OCI-LY7 (cell line): ENCODE results near the gene DNER. TPM values are rescaled to one million over a fixed set of nuclear protein-coding genes. Genes with fewer than 3 reads are reported as not detected.

Experiments used
- BruUV-seq: library from RNA; stranded (reverse); fragments of 400-500 nt; replicated peaks from 2 replicates; lab custom pipeline; 2021; lab: Mats Ljungman, UMichigan
- CTCF ChIA-PET: fragments of 300-600 bp; sonication (Branson Sonifier 250); formaldehyde crosslinking; loops from one replicate; lab custom pipeline; 2022; ENCODE audit warnings: antibody characterized with exemption; ENCODE audit not compliant: unreplicated experiment; lab: Charles Lee
- POLR2A ChIA-PET: fragments of 300-600 bp; sonication (Branson Sonifier 250); formaldehyde crosslinking; loops from one replicate; lab custom pipeline; 2022; ENCODE audit warnings: antibody characterized with exemption; lab: Charles Lee
- DNase-seq: peaks from one replicate; pipeline ENCODE4 v3.0.0-alpha.2; 2015; ENCODE audit warnings: low spot score
- H2AFZ ChIP-seq: fragments of 200-600 bp; sonication (generic), shearing (Covaris generic); 2 replicates; pipeline ENCODE4 v1.6.1; 2014; ENCODE audit warnings: mild to moderate bottlenecking, antibody characterized with exemption, low read length, moderate library complexity
- H3K27ac ChIP-seq: fragments of 200-600 bp; sonication (generic); 2 replicates; pipeline ENCODE4 v1.5.1; 2014; ENCODE audit warnings: mixed run types, low read depth, mild to moderate bottlenecking, moderate library complexity, low read length, inconsistent platforms; ENCODE audit not compliant: poor library complexity, severe bottlenecking
- H3K36me3 ChIP-seq: fragments of 200-600 bp; sonication (generic); 2 replicates; pipeline ENCODE4 v1.6.1; 2014; ENCODE audit warnings: mild to moderate bottlenecking, antibody characterized with exemption, low read length, moderate library complexity, mixed read lengths; ENCODE audit not compliant: insufficient read depth
- H3K4me1 ChIP-seq: fragments of 200-600 bp; sonication (generic); 2 replicates; pipeline ENCODE4 v1.5.1; 2014; ENCODE audit warnings: mild to moderate bottlenecking, low read length; ENCODE audit not compliant: insufficient read depth, poor library complexity, severe bottlenecking
- H3K4me2 ChIP-seq: fragments of 200-600 bp; sonication (generic); 2 replicates; pipeline ENCODE4 v1.6.1; 2014; ENCODE audit warnings: mild to moderate bottlenecking, low read length
- H3K4me3 ChIP-seq: fragments of 200-600 bp; sonication (generic); 2 replicates; pipeline ENCODE4 v1.5.1; 2014; ENCODE audit warnings: mild to moderate bottlenecking, low read depth, low read length; ENCODE audit not compliant: poor library complexity, severe bottlenecking
- H3K79me2 ChIP-seq: fragments of 200-600 bp; sonication (generic); 2 replicates; pipeline ENCODE4 v1.6.1; 2016; ENCODE audit warnings: low read depth, mild to moderate bottlenecking, low read length, moderate library complexity, mixed read lengths; ENCODE audit not compliant: insufficient read depth
- H3K9me2 ChIP-seq: fragments of 200-600 bp; sonication (generic); 2 replicates; pipeline ENCODE4 v1.6.1; 2016; ENCODE audit warnings: mild to moderate bottlenecking, low read length, mixed read lengths; ENCODE audit not compliant: insufficient read depth
- H3K9me3 ChIP-seq: fragments of 200-600 bp; sonication (generic); 2 replicates; pipeline ENCODE4 v1.6.1; 2014; ENCODE audit warnings: mild to moderate bottlenecking, mixed run types, low read length, mixed read lengths
- H4K20me1 ChIP-seq: fragments of 200-600 bp; sonication (generic); 2 replicates; pipeline ENCODE4 v1.6.1; 2014; ENCODE audit warnings: mild to moderate bottlenecking, antibody characterized with exemption, low read length, moderate library complexity, mixed read lengths; ENCODE audit not compliant: insufficient read depth
- EZH2phosphoT487 ChIP-seq: fragments of 200-600 bp; sonication (generic); IDR thresholded peaks from 2 replicates; pipeline ENCODE4 v1.6.1; 2018; ENCODE audit warnings: low read depth, borderline replicate concordance, mild to moderate bottlenecking, mixed run types, antibody characterized with exemption, low read length, moderate library complexity, mixed read lengths
- intact Hi-C: fragments of 100-400 bp; cut with micrococcal nuclease; formaldehyde crosslinking; loops from one replicate; pipeline ENCODE4 v1.10.0; 2022; ENCODE audit not compliant: unreplicated experiment
- total RNA-seq, 2 experiments: library from RNA; depleted of rRNA in 1 of 2; stranded (reverse); fragments of >200 nt in 1 of 2; shearing (Covaris generic) in 1 of 2; gene quantifications; 2 replicates each; pipeline ENCODE4 v1.2.3, GENCODE V29; 2014 to 2022
- TF ChIP-seq, protein P1 (sequence below): fragments of 200-600 bp; sonication (generic); conservative IDR thresholded peaks from 2 replicates; pipeline ENCODE4 v1.5.1; 2014; ENCODE audit warnings: mild to moderate bottlenecking, antibody characterized with exemption, low read length, moderate library complexity, mixed read lengths

Gene DNER
- total RNA-seq, 2 experiments from 2014 or later: not detected

DNA sequence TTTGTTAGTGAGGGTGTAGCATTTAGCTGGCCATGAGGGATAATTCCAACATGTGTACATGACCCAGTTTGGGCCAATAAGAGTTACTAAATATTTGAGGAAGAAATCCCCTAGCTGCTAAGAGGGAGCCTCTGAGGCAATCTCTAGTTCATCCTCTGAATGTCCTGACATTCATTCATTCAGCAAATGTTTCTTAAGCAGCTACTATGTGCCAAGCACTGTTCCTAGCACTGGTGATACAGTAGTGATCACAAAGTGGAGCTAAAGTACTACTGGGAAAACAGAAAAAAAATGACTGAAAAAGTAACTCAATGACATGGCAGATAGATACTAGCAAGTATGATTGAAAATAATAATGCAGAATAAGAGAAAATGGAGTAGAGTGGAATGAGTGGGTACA, 363.5 kb downstream of the DNER start:
- CTCF ChIA-PET: interaction anchor here (0.6 kb wide), 1 partner anchor 318 kb away, joined by 3 read pairs; no protein-coding TSS in a partner anchor
- Histone ChIP-seq H3K36me3 (no peaks in the 10 kb centered on the region), H3K79me2 (no peaks in the 10 kb centered on the region), H3K27ac (no peak overlapping the region), H4K20me1 (no peaks in the 10 kb centered on the region), H2AFZ (no peak overlapping the region), H3K9me2 (no peaks in the 10 kb centered on the region; the same call in 1 of the 2 replicates), H3K9me3 (no peaks in the 10 kb centered on the region), H3K4me3 (no peak overlapping the region), H3K4me1 (no peaks in the 10 kb centered on the region), H3K4me2 (no peak overlapping the region)
- DNase-seq: no peak
- intact Hi-C loops: no loop called here
- TF ChIP-seq EZH2phosphoT487: no peak
- TF ChIP-seq, protein P1, sequence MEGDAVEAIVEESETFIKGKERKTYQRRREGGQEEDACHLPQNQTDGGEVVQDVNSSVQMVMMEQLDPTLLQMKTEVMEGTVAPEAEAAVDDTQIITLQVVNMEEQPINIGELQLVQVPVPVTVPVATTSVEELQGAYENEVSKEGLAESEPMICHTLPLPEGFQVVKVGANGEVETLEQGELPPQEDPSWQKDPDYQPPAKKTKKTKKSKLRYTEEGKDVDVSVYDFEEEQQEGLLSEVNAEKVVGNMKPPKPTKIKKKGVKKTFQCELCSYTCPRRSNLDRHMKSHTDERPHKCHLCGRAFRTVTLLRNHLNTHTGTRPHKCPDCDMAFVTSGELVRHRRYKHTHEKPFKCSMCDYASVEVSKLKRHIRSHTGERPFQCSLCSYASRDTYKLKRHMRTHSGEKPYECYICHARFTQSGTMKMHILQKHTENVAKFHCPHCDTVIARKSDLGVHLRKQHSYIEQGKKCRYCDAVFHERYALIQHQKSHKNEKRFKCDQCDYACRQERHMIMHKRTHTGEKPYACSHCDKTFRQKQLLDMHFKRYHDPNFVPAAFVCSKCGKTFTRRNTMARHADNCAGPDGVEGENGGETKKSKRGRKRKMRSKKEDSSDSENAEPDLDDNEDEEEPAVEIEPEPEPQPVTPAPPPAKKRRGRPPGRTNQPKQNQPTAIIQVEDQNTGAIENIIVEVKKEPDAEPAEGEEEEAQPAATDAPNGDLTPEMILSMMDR: no peak
- BruUV-seq: no TSS peak
- POLR2A ChIA-PET: interaction anchor here (0.6 kb wide), 1 partner anchor 43 kb away, joined by 3 read pairs; no protein-coding TSS in a partner anchor

DNA sequence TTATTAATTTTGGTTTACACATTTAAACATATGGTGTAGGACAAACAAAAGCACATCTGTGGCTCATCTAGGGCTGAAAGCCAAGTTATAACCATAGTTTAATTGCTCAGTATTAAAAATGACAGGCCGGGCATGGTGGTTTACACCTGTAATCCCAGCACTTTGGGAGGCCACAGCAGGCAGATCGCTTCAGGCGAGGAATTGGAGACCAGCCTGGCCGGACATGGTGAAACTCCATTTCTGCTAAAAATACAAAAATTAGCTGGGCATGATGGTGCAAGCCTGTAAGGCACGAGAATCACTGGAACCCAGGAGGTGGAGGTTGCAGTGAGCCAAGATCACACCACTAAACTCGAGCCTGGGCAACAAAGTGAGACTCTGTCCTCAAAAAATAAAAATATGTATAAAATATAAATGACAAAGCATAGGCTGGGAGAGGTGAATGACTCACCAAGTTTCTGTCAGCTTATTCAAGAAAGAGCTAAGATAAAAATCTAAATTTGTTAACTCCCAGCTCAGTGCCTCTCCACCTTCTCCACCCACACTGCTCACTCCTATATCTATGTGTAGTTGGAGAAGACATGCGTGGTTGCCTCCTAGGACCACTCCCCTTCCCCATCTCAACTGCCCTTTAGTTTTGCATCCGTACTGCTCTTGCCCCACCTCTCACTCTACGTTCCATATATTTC, 364.1 kb downstream of the DNER start:
- Histone ChIP-seq H3K4me2 (no peak overlapping the region), H3K36me3 (no peaks in the 10 kb centered on the region), H3K9me3 (no peaks in the 10 kb centered on the region), H3K9me2 (no peaks in the 10 kb centered on the region; the same call in 1 of the 2 replicates), H3K27ac (no peak overlapping the region), H2AFZ (no peak overlapping the region), H3K79me2 (no peaks in the 10 kb centered on the region), H3K4me1 (no peaks in the 10 kb centered on the region), H4K20me1 (no peaks in the 10 kb centered on the region), H3K4me3 (no peak overlapping the region)
- no peak for TF ChIP-seq EZH2phosphoT487
- ChIA-PET CTCF (interaction anchor here (0.6 kb wide), 1 partner anchor 318 kb away, joined by 3 read pairs; no protein-coding TSS in a partner anchor), POLR2A (no interaction called here)
- DNase-seq: no peak
- intact Hi-C loops: no loop called here
- BruUV-seq: no TSS peak

DNA sequence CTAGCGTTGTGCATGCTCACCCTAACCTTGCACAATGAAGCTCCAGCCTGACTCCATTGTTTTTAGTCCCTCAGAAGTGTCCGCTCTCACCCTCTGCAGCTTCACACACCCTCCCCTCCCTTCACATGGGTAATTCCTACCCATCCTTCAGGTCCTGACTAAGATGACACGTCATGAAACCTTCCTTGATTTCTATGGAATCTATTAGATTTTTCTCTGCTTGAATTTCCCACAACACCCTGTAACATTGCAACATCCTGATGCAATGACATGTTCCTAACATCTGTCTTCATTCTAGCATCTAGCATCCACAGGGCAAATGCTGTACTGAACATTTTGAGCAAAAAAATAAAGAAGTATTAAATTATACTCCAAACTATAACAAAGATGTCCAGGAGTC, 366.2 kb downstream of the DNER start:
- no peak for DNase-seq
- BruUV-seq: no TSS peak
- H3K4me2 ChIP-seq: no peak overlapping the region
- no peaks in the 10 kb centered on the region for H3K9me3 ChIP-seq
- no peaks in the 10 kb centered on the region; the same call in 1 of the 2 replicates for H3K9me2 ChIP-seq
- intact Hi-C loops: no loop called here
- H3K79me2 ChIP-seq: no peaks in the 10 kb centered on the region
- no peaks in the 10 kb centered on the region for H4K20me1 ChIP-seq
- ChIA-PET CTCF (no interaction called here), POLR2A (no interaction called here)
- H2AFZ ChIP-seq: no peak overlapping the region
- TF ChIP-seq EZH2phosphoT487: no peak
- TF ChIP-seq, protein P1: no peak
- H3K36me3 ChIP-seq: no peaks in the 10 kb centered on the region
- H3K4me1 ChIP-seq: no peaks in the 10 kb centered on the region
- H3K27ac ChIP-seq: no peak overlapping the region
- H3K4me3 ChIP-seq: no peak overlapping the region
